ENCODE results near the gene ASIC1.
A peak's percentile ranks its signal among the peaks of the same experiment; 100 is the strongest.

- TF ChIP-seq, protein P1, sequence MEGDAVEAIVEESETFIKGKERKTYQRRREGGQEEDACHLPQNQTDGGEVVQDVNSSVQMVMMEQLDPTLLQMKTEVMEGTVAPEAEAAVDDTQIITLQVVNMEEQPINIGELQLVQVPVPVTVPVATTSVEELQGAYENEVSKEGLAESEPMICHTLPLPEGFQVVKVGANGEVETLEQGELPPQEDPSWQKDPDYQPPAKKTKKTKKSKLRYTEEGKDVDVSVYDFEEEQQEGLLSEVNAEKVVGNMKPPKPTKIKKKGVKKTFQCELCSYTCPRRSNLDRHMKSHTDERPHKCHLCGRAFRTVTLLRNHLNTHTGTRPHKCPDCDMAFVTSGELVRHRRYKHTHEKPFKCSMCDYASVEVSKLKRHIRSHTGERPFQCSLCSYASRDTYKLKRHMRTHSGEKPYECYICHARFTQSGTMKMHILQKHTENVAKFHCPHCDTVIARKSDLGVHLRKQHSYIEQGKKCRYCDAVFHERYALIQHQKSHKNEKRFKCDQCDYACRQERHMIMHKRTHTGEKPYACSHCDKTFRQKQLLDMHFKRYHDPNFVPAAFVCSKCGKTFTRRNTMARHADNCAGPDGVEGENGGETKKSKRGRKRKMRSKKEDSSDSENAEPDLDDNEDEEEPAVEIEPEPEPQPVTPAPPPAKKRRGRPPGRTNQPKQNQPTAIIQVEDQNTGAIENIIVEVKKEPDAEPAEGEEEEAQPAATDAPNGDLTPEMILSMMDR (IDR thresholded peaks at IDR 0.05), result peak; percentile 87 to 98 (median 94)
- TF ChIP-seq POLR2A (IDR thresholded peaks at IDR 0.05), result peak in 1 of 2 donors; percentile 9
These were observed 17.8 kb downstream of the ASIC1 start for GRCh38 chr12:50074936-50075807.
